Vagina (tissue), 2 donors: ENCODE data around the gene MAB21L3. TPM values are rescaled to one million over a fixed set of nuclear protein-coding genes. Genes with fewer than 3 reads are reported as not detected.

Experiments used
- DNase-seq, 2 donors: peaks; one replicate each; pipeline ENCODE4 v3.0.0-alpha.2; 2017; ENCODE audit errors: extremely low spot score in 2 of 2
- H3K27ac ChIP-seq: fragments of 200-600 bp; sonication (generic); one replicate; pipeline ENCODE4 v1.5.1; 2019
- H3K27me3 ChIP-seq: fragments of 200-600 bp; sonication (generic); one replicate; pipeline ENCODE4 v1.5.1; 2019
- H3K36me3 ChIP-seq, 2 donors: fragments of 200-600 bp; sonication (generic); one replicate each; pipeline ENCODE4 v1.5.1; 2017 to 2019
- H3K4me1 ChIP-seq: fragments of 200-600 bp; sonication (generic); one replicate; pipeline ENCODE4 v1.5.1; 2019
- H3K4me3 ChIP-seq, 2 donors: fragments of 200-600 bp; sonication (generic); 1 replicate in 1 of 2; 2 replicates in 1 of 2; pipeline ENCODE4 v1.5.1; 2016 to 2019
- H3K9me3 ChIP-seq: fragments of 200-600 bp; sonication (generic); one replicate; pipeline ENCODE4 v1.5.1; 2019
- POLR2A ChIP-seq, 2 donors: fragments of 450-650 bp; IDR thresholded peaks; one replicate each; pipeline ENCODE4 v1.6.1; 2017; ENCODE audit warnings: antibody characterized with exemption in 2 of 2, mild to moderate bottlenecking in 2 of 2, moderate library complexity in 2 of 2
- POLR2AphosphoS5 ChIP-seq, 2 donors: sonication (generic); formaldehyde crosslinking; IDR thresholded peaks; one replicate each; pipeline ENCODE4 v1.9.0; 2017; ENCODE audit warnings: antibody characterized with exemption in 2 of 2, mild to moderate bottlenecking in 2 of 2, low read depth in 1 of 2; ENCODE audit not compliant: insufficient read depth in 1 of 2
- intact Hi-C: fragments of 100-400 bp; cut with DNase I; formaldehyde crosslinking; loops from one replicate; pipeline ENCODE4 v1.15.1; 2023
- total RNA-seq: library from RNA; depleted of rRNA; stranded (reverse); fragments of >200 nt; gene quantifications from one replicate; pipeline ENCODE4 v1.2.3, GENCODE V29; 2016
- TF ChIP-seq, protein P1 (sequence below), 3 experiments: fragments of 450-650 bp in 2 of 3; fragments of 200-600 bp in 1 of 3; sonication (generic) in 1 of 3; IDR thresholded peaks; one replicate each; pipeline ENCODE4 v1.5.1; 2017 to 2019; ENCODE audit warnings: antibody characterized with exemption in 3 of 3, mild to moderate bottlenecking in 2 of 3, moderate library complexity in 2 of 3

The MAB21L3 gene
- total RNA-seq, 1 donor from 2014 or later = 4.4 TPM

DNA sequence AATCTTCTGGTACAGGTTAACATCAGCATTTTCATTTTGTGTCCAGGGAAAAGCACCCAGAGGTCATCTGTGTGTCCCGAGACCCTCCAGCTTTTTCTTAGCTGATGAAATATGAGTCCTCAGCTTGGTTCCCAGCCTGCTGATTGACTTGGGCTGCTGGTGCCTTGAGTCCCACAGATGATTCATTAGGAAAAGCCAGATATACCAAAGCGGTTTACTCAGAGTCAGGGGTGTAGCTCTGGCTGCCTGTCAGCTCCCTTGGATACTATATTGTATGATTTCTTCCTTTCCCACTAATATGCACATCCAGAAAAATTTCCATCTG lies 43.7 kb upstream of the MAB21L3 start:
- intact Hi-C loops = no loop called here
- Histone ChIP-seq H3K4me3 (no peak overlapping the region), H3K27me3 (no peaks in the 10 kb centered on the region), H3K9me3 (no peaks in the 10 kb centered on the region), H3K4me1 (peaks cover 15% of the 10 kb centered on the region), H3K27ac (peak overlapping the region; percentile 74), H3K36me3 (peaks cover 0 to 5% of the 10 kb centered on the region in 2 donors)
- DNase-seq = no peak
- TF ChIP-seq POLR2AphosphoS5 (IDR thresholded peaks at IDR 0.05; ENCODE audit: insufficient read depth in 1 of 2, low read depth in 1 of 2) (no peak), POLR2A (IDR thresholded peaks at IDR 0.05) (no peak)
- TF ChIP-seq, protein P1, sequence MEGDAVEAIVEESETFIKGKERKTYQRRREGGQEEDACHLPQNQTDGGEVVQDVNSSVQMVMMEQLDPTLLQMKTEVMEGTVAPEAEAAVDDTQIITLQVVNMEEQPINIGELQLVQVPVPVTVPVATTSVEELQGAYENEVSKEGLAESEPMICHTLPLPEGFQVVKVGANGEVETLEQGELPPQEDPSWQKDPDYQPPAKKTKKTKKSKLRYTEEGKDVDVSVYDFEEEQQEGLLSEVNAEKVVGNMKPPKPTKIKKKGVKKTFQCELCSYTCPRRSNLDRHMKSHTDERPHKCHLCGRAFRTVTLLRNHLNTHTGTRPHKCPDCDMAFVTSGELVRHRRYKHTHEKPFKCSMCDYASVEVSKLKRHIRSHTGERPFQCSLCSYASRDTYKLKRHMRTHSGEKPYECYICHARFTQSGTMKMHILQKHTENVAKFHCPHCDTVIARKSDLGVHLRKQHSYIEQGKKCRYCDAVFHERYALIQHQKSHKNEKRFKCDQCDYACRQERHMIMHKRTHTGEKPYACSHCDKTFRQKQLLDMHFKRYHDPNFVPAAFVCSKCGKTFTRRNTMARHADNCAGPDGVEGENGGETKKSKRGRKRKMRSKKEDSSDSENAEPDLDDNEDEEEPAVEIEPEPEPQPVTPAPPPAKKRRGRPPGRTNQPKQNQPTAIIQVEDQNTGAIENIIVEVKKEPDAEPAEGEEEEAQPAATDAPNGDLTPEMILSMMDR (IDR thresholded peaks at IDR 0.05) = no peak

DNA sequence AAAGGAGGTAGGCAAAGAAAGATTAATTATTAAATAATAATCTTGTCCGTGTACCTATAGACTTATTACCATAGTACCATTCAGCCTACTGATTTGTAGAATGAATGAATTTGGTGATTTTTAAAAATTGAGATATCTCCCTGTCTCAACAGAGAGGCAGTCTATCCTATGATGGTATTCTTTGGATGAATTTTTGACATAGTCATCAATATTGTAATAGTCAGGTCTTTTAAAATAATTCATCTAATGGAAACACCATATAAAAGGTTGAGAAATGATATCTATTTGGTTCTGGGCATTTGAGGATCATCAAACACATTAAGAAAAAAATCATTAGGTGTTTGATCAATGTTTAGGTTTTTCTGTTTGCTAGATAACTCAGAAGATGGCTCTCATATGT lies 35.6 kb upstream of the MAB21L3 start:
- peaks cover 0 to 5% of the 10 kb centered on the region in 2 donors for H3K36me3 ChIP-seq
- DNase-seq = no peak
- H3K27me3 ChIP-seq = no peaks in the 10 kb centered on the region
- H3K4me3 ChIP-seq = no peak overlapping the region
- intact Hi-C loops = no loop called here
- no peak for TF ChIP-seq POLR2AphosphoS5 (IDR thresholded peaks at IDR 0.05; ENCODE audit: insufficient read depth in 1 of 2, low read depth in 1 of 2)
- TF ChIP-seq, protein P1 (IDR thresholded peaks at IDR 0.05) = no peak
- TF ChIP-seq POLR2A (IDR thresholded peaks at IDR 0.05) = no peak
- no peak overlapping the region for H3K27ac ChIP-seq
- H3K4me1 ChIP-seq = no peaks in the 10 kb centered on the region
- no peaks in the 10 kb centered on the region for H3K9me3 ChIP-seq

DNA sequence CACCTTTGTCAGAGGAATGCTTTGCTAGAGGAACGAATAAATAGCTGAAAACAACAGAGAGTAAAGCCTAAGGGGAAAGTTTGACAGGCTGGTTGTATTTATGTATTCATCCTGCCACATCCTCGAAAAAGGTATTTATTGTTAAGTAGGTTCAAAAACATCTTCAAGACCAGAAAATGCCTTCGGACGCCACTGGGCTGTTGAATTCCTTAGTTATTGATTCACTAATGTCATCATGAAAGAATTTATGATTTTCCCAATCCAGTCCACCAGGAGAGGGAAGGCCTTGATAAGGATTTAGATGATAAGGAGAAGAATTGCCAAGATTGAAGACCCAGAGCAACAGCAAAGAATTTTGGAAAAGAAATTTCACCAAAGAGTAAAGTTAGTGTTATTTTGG lies 35.2 kb upstream of the MAB21L3 start:
- Histone ChIP-seq H3K27me3 (no peaks in the 10 kb centered on the region), H3K36me3 (peaks cover 0 to 5% of the 10 kb centered on the region in 2 donors), H3K4me3 (no peak overlapping the region), H3K4me1 (no peaks in the 10 kb centered on the region), H3K9me3 (no peaks in the 10 kb centered on the region), H3K27ac (no peak overlapping the region)
- TF ChIP-seq POLR2AphosphoS5 (IDR thresholded peaks at IDR 0.05; ENCODE audit: insufficient read depth in 1 of 2, low read depth in 1 of 2) (no peak), POLR2A (IDR thresholded peaks at IDR 0.05) (no peak)
- TF ChIP-seq, protein P1 (IDR thresholded peaks at IDR 0.05) = no peak
- intact Hi-C loops = no loop called here
- no peak for DNase-seq

DNA sequence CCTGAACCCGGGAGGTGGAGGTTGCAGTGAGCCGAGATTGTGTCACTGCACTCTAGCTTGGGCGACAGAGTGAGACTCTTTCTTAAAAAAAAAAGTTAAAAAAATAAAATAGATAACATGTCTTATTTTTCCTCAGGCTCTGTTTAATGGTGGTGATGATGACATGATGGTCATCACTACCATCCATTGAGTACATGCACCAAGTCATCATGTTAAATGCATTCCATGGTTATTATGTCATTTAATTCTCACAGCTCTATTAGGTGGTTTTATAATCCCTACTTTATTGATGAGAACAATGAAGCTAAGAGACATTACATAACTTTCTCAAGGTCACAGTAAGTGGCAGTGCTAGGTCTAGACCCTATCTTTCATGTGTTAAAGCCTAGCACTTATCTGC lies 34.4 kb upstream of the MAB21L3 start:
- no peaks in the 10 kb centered on the region for H3K9me3 ChIP-seq
- H3K36me3 ChIP-seq = peaks cover 0 to 5% of the 10 kb centered on the region in 2 donors
- no peak for DNase-seq
- TF ChIP-seq POLR2AphosphoS5 (IDR thresholded peaks at IDR 0.05; ENCODE audit: insufficient read depth in 1 of 2, low read depth in 1 of 2) (no peak), POLR2A (IDR thresholded peaks at IDR 0.05) (no peak)
- TF ChIP-seq, protein P1 (IDR thresholded peaks at IDR 0.05) = no peak
- intact Hi-C loops = no loop called here
- H3K4me3 ChIP-seq = no peak overlapping the region
- H3K4me1 ChIP-seq = no peaks in the 10 kb centered on the region
- no peaks in the 10 kb centered on the region for H3K27me3 ChIP-seq
- no peak overlapping the region for H3K27ac ChIP-seq

DNA sequence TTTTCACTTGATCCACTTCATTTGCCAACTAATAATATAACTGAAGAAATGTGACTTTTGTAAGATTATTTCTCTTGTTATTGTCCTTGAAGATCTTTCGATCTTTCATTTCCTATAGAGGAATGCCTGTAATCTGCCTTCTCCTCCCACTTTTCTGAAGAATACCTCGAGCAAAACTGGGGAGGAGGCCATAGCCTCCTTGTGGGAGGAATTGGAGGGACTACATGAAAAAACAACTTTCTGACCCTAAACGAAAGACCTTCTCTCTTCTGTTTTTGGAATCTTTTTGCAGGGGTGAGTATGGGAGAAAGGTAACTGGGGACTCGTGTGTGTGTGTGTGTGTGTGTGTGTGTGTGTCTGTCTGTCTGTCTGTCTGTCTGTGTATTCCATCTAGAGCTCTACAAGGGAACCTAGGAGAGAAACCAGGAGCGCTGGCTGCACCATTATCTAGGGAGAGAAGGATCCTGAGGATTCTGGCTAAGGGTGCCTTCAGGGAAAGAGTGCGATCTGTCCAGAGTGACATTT lies 32.4 kb upstream of the MAB21L3 start:
- Histone ChIP-seq H3K27me3 (no peaks in the 10 kb centered on the region), H3K36me3 (peaks cover 0 to 5% of the 10 kb centered on the region in 2 donors), H3K4me3 (no peak overlapping the region), H3K27ac (no peak overlapping the region), H3K4me1 (no peaks in the 10 kb centered on the region), H3K9me3 (no peaks in the 10 kb centered on the region)
- TF ChIP-seq, protein P1 (IDR thresholded peaks at IDR 0.05) = no peak
- no peak for DNase-seq
- intact Hi-C loops = no loop called here
